Germinal center (tissue), 1 donor: Measurements from ENCODE around the gene OR10H5.
"Not testable (repeated sequence)": the region's sequence is repeated elsewhere in the genome, so short reads cannot be mapped to it uniquely, and the experiment has no call there.

Experiments
- DNase-seq: peaks from one replicate; pipeline ENCODE4 v3.0.0; 2012; ENCODE audit warnings: mixed read lengths, low spot score

Gene OR10H5

DNA sequence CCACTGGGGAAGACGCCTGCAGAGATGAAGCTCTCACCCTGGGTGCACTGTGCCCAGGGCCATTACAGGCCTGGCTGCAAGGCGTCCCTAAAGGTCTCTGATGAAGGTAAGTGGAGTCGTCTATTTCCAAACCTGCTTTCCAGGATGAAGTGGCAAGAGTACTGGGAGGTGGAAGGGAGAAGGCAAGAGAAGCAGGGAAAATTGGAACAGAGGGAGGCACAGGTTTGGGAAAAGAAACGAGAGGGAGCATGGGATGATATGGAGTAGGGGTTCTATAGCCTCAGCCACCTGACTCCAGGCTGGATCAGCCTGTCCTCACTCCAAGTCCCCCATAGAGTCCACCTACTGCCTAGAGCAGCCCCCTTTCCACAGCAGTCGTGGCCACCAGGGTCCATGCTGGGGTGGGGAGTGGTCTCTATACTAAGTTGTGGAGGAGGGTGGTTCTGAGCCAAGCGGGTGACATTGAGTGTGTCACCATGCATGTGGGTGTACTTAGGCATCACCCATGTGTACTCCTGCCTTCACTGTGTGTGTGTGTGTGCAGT lies at the start of gene OR10H5:
TSS of gene OR10H5 (plus strand) at position 51 of the 545 bp plus-strand sequence. CDS start 6,388 bp downstream, outside the sequence.
- no peak for DNase-seq

DNA sequence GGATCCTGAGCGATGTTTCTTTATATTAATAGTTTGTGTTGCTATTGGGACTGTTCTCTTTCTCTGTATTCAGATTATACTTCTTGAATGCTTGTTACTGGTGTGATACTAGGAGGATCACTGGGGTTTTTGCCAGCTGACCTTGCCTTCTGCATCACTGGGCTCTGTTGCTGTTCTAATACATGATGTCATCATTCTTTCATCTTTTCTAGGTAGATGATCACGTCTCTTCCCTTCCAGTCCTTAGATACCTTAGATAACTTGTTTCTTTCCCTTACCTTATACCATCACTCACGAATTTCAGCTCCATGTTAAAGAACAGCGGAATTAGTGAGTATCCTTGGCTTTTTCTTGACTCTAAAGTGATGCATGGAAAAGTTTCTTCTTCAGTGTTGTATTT lies 49.7 kb upstream of the OR10H5 start, which contains the start of gene OR10H3:
TSS of gene OR10H3 (plus strand) at position 264 of the 400 bp plus-strand sequence. CDS start 3,408 bp downstream, outside the sequence.
- no peak for DNase-seq

GRCh38 chr19:15740785-15741184 lies 46.7 kb upstream of the OR10H5 start:
- no peak for DNase-seq

DNA sequence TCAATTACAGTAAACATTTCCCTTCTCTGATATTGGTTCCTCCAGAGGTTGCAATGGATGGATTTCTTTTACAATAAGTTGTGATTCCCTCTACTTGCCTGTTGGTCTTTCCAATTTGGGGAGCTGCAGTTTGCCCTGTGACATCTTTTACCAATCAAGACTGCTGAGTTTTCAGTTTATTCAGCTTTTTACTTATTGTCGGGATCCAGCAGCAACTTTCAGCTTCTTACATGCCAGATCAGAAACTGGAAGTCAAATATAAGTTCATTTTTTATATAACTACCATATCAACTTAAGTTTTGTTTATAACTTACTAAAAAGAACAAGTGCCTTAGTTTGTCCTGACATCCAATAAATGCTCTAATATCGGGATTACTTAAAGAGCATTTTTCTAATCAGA lies 39.2 kb upstream of the OR10H5 start:
- DNase-seq = no peak

GRCh38 chr19:15758379-15758778 lies 29.1 kb upstream of the OR10H5 start:
- DNase-seq = no peak

DNA sequence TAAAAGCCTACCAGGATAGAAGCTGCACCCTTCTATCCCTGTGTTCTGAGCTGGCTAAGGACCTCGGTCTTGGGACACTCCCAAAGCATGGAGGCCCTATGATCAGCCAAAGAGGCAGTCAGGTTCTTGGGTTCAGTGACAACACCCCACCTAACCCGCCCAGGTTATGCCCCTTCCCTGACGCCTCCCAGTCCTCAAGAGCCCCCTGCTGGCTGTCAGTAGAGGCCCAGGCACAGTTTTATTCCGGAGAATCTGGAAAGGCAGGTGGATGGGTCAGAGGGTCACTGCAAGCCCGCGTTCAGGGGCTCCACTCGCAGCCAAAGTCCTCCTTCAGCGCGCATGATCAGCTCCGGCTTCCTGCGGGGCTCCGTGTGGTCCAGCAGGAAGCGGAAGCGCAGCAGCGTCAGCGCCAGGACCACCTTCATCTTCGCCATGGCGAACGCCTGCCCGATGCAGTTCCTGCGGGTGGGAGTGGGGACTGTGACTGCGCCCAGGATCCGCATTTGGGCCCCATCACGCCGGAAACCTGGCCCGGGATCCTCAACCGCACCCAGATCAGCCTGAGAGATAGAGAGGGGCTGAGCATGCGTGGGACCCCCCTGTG lies 27.4 kb upstream of the OR10H5 start:
- peak; percentile 5 for DNase-seq

- DNase-seq = no peak
Observed at GRCh38 chr19:15769586-15769985, 17.9 kb upstream of the OR10H5 start.

GRCh38 chr19:15774159-15774558 lies 13.3 kb upstream of the OR10H5 start:
- not testable (repeated sequence) for DNase-seq

DNA sequence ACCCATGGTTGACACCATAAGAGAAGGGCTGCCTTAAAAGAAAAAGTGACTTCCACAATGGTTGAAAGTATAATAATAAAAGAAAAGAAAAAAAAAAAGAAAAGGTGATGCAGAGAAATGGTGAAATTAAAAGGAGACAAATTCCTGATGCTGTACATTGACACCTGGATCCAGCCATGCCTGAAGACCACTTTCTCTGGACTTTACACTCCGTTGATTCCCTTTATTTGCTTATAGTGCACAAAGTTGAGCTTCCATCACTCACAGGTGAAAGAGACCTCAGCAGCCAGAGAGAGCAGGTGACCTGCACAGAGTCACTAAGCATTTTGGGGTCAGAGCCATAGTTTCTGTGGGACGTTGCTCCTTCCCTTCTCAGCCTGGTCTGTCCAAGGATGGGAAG lies 12.2 kb upstream of the OR10H5 start:
- DNase-seq = no peak

DNA sequence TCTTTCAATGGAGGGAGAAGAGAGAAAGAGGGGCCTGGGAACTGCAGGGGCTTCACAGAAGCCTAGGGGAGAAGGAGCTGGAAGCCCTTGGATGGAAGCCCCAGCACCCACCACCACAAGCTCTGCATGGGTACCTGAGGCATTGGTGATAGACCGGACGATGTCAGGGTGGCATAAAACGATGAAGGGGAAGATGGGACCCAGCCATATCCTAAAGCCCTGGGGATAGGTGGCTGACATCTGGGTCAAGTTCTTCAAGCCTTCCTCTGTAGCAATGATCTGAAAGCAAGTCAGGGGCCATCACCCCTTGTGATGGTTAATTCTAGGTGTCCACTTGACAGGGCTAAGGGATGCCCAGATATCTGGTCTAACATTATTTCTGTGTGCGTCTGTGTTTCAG lies 11.2 kb upstream of the OR10H5 start:
- no peak for DNase-seq

DNA sequence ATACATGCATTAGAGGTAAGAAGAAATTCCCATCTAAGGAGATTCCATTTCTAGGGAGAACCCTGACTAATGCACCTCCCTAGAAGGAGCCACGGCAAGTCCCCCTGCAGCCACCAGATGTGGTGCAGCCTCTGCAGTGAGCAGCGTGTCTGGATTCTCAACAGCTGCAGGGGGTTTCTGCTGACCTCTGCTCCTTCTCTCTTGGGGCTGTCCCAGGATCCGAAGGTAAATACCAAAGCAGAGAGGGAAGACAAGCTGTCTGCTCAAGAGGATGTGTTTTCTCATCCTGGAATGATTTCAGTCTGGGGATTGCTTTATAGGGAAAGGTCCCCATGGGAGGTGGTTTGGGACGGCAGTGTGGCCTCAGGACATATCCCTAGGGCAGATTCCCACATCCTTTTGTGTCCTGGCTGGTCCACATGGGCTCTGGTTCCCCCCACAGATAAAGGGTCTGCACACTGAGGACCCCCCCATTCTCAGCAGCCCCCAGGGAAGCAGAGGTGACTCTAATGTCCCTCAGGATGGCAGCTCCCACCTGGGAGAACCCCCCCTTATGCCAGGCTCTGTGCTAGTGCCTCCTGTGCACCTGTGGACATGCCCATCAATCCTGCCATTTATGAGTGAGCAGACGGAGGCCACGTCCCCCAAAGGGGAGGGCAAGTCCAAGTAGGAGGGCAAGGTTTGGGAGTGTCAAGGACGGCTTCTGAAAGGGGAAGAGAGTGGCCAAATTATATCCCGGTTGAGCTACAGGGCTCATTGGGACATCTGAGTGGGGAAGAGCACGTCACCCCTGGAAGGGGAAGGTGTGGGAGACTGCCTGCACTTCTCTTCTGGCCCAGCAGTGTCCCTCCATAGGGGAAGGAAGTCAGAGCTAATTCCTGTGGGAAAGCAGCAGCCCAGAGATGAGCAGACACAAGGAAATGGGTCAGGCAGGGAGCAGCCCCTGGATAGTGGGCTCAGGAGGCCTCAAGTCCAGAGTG lies 10.2 kb upstream of the OR10H5 start:
- no peak for DNase-seq

GRCh38 chr19:15779756-15780476 lies 7.5 kb upstream of the OR10H5 start:
- no peak for DNase-seq

DNA sequence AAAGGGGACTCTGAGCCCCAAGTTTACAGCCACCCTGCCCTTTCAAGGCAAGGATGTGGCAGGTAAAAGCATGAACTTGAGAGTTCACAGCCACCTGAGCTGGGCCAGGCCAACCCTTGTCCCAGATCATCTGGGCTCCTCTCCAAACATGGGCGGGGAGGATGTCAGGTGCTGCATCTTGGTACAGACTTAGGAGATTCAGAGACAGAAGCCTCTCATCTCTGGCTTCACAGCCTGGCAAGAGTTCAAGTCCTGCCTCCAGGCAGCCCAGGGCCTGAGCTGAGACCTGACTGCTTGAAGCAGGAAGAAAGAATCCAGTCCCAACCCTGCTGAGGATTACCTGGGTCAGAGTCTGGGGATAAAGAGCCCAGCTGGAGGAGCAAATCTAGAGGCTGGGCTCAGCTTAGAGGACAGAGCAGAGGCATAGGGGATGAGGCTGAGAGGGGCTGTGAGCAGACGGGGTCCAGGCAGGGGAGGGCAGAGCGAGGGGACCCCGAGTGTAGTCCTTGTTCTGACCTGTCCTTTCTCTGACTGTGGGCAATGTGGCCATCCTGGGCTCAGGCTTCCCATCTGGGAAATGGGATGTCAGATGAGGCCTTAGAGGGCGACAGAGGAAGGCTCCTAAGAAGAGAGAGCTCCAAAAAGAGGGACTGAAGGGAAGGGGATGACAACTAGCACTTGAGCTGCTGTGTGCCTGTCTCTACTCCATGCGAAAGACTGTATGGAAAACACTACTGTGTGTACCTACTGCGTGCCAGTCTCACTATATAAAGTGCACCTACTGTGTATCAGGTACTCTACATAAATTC lies 6.6 kb upstream of the OR10H5 start:
- no peak for DNase-seq

GRCh38 chr19:15781661-15782060 lies 5.8 kb upstream of the OR10H5 start:
- no peak for DNase-seq

DNA sequence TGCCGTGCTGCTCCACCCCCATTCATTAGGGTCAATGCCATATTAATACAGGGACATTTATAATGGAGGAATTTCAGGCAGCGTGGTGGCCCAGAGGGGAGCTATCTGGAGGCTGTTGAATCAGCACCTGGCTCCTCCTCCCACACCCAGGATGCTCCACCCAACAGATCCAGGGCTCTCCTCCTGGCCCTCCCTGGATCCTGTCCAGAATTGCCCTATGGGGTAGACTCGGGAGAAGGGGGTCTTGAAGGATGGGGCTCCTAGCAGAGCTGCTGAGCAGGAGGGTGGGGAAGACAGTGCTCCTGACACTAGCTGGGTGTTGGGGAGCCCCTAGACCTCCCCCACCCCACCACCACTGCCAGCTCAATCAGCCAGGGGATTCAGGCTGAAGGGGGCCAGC lies 5.2 kb upstream of the OR10H5 start:
- DNase-seq = no peak

- DNase-seq = not testable (repeated sequence)
Observed at GRCh38 chr19:15782896-15783295, 4.6 kb upstream of the OR10H5 start.

DNA sequence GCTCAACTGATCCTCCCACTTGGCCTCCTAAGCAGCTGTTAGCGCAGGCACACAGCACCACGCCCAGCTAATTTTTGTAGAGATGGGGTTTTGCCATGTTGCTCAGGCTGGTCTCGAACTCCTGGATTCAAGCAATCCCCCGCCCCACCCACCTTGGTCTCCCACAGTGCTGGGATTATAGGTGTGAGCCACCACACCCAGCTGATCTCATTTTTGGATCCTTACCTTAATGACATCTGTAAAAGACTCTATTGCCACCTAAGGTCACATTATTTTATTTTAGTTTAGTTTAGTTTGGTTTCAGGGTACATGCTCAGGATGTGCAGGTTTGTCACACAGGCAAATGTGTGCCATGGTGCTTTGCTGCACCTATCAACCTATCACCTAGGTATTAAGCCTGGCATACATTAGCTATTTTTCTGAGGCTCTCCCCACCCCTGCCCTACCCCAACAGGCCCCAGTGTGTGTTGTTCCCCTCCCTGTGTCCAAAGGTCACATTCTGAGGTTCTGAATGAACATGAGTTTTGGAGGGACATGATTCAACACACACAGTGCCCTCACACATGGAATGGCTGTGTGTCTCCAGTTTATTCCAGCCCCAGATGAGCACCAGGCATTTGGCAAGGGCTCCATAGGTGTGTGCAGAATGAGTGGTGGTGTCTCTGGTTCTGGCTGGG lies 1.3 kb downstream of the OR10H5 start:
- DNase-seq = no peak

GRCh38 chr19:15790096-15790495 lies 2.6 kb downstream of the OR10H5 start:
- DNase-seq = no peak

- not testable (repeated sequence) for DNase-seq
Observed at GRCh38 chr19:15794279-15794678, 6.8 kb downstream of the OR10H5 start.

GRCh38 chr19:15810335-15810734 lies 22.9 kb downstream of the OR10H5 start:
- no peak for DNase-seq

GRCh38 chr19:15811476-15811875 lies 24.0 kb downstream of the OR10H5 start:
- DNase-seq = no peak
